ENCODE data around the gene CERKL.

Gene CERKL

DNA sequence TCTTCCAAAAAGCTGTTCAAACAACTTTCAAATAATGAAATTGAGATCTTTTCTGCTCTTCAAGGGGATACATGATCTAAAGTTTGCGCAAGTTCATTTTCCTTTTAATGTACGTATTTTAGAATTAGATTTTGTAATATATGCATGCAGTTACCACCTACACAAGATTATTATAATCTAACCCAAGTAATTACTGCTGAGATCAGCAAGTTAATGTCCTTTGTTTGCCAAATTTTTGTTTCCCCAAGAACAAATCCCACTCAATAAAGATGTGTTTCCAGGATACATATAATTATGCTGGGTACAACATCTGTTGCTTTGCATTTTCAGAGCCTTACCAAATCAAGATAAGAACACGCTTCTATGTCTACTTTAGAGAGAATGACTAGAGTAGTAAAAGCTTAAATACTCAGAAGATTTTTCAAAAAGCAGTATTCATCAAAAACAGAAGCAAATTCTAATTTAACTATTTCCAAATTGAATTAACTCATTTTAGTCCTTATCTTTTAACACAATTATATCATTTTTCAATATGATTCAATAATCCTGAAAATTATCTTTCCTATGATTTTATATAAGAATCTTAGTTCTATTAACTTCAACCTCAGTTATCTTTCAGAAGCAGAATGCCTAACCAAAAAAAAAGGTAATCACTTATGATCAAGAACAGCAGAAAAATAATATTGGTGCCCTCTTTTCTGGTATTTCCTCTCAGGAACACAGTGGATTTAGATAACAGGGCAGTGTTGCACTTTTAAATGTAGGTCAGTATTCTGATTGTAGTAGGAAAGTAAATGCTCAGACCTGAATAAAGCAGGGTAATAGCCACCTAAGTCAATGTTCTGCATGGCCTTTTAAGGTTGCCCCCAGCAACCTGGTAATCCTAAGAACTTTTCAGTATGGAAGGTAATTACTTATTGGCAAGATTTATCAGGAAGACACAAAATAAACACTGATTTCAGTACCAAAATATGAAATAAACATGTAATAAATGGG is 28.0 kb downstream of the CERKL start:
- no peak for DNase-seq (ENCODE audit: low read depth in 2 of 2)

DNA sequence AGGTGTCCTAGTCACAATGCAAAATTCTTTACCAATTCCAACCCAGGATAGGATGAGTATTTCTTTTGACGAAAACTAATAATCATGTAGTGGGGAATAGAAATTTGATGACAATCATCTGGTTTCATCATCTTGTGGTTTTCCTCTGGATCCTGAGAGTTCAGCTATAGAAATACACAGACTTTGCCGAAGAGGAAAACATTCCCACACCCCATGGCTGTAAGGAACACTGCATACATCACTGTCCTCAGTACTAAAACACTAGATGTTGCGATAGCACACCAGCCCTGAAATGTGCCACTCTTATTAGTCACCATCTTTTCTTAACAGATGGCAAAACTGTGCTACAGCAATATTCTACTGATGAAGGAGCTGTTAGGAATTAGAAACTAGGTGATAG is 29.4 kb downstream of the CERKL start:
- no peak for DNase-seq (ENCODE audit: low read depth in 2 of 2)

DNA sequence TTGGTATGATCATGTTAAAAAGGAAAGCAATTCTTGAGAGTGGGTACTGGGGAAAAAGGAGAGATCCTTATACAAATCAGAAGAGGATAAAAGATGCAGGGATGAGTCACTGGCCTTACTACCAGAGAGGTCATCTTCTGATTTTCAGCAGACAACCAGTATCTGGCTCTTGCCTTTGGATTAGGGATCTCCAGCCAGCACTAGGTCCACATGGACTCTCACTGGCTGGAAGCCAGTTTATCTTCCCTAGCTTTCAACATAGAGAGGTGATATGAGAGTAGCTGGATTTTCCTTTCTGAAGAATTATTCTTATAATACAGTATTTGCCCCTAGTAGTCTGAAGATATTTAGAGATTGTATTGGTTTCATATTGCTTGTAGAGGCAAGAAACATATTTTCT is 30.2 kb downstream of the CERKL start:
- DNase-seq (ENCODE audit: low read depth in 2 of 2) = no peak

DNA sequence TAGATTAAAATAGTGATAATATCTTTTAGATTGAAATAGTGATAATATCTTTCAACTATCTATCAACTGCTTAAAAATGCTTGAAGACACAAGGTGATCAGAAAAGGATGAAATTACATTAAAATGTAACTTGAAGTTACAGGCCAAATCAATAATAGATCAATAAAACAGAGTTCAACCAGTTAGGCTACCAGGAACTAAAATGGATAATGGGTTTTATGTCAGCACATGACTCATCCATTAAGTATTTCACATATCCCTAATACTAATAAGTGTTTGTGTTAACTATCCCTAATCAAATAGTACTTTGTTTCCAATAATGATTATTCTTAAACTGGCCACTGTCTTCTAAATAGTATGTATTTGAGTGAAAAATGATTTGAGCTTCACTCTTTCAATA is 33.7 kb downstream of the CERKL start:
- DNase-seq (ENCODE audit: low read depth in 2 of 2) = no peak

DNA sequence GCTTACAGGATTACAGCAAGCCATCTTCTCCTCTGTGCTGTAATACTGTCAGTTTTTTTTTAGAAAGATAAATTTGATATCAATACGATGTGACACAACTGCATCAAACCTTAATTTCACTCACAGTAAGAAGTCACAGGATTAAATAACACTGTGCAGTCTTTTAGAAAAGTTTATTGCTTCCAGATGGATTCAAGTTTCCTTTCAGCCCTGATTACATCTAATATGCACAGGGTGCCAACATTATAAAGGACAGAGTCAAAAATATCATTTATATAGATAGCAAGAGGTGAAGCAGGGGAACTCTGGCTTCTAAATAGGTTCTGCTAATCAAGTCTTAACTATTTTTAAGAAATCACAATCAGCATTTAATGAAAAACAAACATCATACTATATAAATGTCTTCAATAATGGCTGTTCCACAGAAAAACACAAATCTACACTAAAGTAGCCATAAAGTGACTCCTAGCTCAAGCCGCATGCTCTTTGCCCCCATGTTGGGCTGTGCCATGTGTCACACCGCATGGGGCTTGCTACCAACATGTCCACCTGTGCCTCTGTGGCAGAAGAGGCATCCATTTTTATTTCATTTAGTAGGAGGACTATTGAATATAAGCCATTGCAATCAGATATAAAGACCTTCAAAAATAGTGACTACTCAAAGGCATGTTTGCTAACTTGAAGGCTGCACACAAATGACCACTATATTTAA is 35.0 kb downstream of the CERKL start:
- no peak for DNase-seq (ENCODE audit: low read depth in 2 of 2)

DNA sequence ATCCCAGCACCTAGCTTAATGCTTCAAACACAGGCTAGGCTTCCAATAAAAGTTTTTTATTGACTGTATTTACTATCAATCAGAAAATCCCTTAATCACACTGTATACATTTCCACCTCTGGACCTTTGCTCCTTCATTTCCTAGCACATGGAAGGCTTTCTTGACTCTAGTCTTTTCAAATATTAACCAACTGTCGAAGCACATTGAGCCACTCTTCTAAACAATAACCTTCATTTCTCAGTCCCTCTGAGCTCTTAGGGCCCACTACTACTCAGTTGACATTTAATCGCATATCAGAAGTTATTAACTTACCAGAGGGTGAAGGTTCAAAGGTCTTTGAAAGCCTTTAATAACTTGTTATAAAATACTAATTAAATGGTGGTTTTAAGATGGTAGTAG is 37.4 kb downstream of the CERKL start:
- DNase-seq (ENCODE audit: low read depth in 2 of 2) = no peak

DNA sequence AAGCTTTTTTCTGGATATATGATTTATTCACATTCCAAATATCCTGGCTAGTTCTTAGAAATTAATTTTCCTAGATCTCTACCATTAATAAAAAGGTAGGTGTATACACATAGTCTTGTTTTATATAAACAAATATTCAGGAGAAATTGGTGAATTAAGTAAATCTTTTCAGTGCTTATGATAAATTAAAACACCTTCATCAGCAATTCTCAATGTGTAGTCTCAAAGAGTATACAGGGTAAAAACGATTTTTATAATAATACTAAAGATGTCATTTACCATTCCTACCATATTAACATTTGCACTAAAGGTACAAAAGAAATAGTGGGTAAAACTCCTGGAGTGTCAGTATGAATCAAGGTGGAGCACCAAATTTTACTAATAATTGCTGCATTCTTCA is 40.2 kb downstream of the CERKL start:
- DNase-seq (ENCODE audit: low read depth in 2 of 2) = no peak

DNA sequence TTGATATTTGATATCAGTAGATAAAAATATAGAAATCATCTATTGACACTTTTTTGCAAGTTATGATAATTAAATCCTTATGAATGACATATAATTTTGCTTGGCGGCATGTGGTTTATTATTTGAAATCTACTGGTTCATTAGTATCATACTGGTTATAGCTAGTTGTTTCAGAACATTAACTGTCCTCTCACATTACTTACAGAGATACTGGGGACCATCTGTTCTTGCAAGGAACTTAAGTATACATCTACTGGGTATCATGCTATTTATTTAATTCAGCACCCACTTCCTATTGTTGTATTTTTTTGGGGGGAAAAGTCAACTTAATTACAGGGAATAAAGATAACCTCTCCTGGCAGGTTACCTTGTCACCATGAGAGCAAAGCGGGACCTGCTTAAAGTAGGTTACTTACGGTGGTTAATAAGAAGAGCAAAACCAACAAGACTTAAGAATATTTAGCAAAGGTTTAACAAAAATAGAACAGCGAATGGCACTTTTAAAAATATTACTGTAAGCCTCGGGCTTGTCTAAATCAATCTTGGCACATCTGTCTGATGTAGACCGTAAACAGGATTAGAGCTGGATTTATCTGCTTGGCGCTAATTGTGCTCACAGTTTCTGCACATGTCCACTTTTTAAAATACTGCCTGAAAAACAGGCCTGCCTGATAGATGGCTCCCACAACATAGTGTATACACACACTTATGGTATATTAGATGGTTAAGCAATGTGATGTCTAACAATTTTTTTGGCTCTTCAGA is 41.8 kb downstream of the CERKL start:
- no peak for DNase-seq (ENCODE audit: low read depth in 2 of 2)

DNA sequence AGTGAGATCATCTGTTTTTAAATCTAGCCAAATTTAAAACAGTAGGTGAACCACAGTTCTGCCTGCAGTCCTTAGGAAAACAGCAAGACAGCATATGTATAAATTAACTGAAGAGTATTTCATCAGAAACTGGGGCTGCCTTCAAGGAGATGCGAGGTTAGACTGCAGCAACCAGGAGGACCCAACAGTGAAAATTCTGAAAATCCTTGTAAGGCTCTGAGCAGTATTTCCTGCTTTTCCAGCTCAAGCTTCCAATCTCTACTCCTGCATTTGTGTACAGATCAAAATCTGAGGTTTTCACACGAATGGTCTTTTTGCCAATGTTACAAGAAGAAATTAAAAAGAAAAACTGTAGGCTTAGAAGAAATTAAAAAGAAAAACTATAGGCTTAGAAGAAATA is 43.7 kb downstream of the CERKL start:
- DNase-seq (ENCODE audit: low read depth in 2 of 2) = no peak

DNA sequence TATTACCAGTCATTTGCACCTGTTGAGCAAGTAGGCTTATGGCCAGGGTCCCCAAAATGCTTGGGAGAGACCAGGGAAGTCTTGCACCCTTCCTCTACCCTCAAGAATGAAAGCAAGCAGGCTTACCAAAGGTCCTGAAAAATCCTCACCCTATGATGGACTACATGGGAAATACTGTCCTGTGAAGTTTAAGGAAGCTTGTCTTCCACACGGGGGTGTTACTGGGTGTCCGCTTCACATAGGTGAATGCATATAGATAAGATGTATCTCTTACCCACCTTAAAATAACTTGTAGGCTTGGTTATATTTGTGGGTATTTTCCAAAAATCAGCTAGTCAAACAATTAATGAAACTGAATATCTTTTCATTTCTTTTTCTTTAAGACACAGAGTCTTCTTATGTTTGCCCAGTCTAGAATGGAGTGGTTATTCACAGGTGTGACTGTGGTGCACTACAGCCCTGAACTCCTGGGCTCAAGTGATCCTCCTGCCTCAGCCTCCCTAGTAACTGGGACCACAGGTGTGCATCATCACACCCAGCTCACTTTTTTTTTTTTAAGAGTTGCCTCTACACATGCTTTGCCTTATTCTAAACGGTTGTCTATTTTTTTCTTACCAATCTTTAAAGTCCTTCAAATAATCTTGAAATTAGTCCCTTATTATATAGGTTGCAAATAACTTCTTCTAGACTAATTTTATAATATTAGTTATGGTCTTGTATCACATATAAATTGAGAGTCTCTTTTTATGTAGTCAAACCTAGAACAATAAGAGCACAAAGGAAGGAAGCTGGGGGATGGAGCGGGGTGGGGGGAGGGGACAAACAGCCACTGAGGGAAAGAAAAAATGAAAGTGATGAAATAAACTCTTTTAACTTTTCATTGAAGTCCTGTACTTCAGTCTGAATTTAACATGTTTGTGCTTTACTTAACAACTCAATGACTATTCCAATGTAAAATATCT is 49.0 kb downstream of the CERKL start:
- no peak for DNase-seq (ENCODE audit: low read depth in 2 of 2)

DNA sequence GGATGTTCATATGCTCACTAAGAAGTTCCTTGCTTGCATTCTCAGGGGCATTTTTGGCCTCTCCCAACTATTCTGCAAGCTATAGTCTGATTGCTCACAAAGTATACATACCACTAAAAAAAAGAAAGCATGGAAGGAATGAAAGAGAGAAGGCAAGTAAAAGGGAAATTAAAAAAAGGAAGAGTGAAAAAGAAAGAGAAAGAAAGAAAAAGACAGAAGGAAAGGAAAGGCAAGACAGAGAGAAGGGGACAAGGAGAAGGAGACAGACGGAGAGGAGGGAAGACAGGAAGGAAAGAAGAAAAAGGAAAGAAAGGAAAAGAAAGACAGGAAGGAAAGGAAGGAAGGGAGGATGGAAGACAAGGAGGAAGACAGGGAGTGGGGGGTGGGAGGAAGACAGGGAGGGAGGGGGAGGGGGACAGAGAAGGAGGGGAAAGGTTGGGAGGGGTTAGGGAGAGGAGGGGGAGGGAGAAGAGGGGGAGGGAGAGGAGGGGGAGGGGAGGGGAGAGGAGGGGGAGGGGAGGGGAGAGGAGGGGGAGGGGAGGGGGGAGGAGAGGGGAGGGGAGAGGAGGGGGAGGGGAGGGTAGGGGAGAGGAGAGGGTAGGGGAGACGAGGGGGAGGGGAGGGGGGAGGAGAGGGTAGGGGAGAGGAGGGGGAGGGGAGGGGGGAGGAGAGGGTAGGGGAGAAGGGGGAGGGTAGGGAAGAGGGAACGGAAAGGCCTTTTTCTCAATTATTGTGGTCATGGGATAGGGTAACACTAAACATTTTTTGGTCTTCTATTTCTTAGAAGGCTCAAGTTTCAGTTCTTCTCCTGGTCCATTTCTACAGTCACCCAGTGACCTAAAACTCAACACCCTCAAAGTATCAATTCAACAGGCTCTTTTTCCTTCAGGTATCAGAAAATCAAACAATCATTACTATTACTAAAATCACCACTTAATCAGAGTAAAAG is 50.7 kb downstream of the CERKL start:
- DNase-seq (ENCODE audit: low read depth in 2 of 2) = no peak

DNA sequence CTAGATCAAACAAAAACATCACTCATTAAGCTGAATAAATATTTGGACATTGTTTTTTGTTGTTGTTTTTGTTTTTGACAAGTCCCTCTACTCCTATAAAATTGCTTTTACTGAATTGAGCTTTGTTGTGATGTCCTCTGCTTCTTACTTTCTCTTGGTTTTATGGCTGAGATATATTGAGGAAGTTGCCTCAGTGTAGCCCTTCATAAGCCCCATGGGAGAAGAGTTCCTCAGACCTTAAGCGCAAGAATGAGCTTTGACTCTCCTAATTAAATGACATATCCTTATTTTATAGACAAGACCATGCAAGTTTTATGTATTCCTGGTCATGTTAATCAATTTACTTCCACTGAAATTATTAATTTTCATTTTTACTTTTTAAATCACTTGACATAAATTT is 54.9 kb downstream of the CERKL start:
- DNase-seq (ENCODE audit: low read depth in 2 of 2) = no peak

DNA sequence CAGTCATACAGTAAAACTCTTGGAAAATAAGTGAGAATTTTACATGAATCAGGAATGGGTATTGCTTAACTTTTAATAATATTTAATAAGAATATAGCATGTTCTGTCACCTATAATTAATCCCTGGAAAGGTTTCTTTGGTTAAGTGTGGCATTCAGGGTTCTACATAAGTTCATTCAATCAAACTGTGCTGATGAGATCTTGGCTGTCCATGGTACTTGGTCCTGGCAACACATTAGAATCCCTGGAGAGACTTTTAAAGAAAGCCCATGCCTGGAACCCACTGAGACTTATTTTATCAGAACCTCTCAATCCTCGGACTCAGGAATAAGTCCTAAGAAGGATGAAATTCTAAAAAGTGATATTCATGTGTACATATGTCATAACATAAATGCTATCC is 60.3 kb downstream of the CERKL start:
- no peak for DNase-seq (ENCODE audit: low read depth in 2 of 2)

DNA sequence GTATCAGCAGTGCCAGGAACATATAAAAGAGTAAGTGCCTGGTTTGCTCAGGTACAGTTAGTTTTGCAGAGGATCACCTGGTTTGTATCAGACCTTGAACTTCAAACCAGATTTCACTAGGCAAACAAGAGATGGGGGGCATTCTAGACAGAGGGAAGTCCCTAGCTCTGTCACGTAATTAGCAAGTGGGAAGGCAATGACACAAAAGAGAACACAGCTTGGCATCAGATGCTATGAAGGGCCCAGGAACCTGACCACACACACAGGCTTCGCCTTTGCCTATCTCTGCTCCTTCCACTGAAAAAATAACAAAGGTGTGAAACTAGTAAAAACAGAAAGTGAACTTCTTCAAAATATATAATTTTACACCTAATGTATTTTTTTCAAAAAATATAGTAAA is 62.6 kb downstream of the CERKL start:
- DNase-seq (ENCODE audit: low read depth in 2 of 2) = no peak

DNA sequence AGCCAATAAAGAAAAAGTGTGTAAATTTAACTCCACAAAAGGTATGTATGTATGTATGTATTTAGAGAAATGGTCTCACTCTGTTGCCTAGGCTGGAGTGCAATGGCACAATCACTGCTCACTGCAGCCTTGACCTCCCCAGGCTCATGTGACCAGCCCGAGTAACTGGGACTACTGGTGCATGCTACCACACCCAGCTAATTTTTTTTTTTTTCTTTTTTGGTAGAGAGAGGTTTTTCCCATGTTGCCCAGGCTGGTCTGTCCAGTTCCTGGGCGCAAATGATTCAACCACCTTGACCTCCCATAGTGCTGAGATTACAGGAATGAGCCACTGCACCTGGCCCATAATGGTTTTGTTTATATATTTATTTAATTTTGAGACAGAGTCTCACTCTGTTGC is 67.1 kb downstream of the CERKL start:
- no peak for DNase-seq (ENCODE audit: low read depth in 2 of 2)

DNA sequence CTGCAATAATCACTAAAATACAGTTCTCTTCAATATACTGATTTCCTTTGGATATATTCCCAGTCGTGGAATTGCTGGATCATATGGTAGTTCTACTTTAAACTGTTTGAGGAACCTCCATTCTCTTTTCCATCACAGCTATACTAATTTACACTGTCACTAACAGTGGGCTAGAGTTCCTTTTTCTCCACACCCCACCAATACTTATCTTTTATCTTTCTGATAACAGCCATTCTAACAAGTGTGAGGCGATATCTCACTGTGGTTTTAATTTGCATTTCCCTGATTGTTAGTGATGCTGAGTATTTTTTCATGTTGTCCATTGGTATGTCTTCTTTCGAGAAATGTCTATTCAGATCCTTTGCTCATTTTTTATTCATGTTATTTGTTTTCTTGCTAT is 68.4 kb downstream of the CERKL start:
- DNase-seq (ENCODE audit: low read depth in 2 of 2) = no peak

DNA sequence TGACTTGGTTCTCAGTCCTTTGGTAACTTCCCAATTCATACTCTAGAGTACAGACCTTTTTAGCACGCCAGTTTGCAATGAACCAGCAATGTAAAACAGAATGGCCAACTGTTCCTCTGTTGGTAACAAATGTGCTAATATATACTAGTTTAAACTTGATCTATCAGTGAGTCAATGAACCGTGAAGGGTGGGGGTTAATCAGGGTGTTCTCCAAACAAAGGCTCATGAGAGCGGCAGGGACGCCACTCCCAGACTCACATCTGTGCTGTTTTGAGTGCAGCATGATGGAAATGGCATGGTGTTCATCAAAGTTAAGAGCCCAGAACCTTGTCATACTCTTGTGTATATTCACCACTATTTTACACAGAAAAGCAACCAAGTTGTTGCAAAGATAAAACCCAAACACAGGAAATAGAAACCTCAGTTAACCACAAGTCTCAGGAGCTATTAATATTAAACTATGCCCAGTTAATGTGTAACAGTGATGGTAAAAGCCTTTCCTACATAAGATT is 70.3 kb downstream of the CERKL start:
- no peak for DNase-seq (ENCODE audit: low read depth in 2 of 2)

DNA sequence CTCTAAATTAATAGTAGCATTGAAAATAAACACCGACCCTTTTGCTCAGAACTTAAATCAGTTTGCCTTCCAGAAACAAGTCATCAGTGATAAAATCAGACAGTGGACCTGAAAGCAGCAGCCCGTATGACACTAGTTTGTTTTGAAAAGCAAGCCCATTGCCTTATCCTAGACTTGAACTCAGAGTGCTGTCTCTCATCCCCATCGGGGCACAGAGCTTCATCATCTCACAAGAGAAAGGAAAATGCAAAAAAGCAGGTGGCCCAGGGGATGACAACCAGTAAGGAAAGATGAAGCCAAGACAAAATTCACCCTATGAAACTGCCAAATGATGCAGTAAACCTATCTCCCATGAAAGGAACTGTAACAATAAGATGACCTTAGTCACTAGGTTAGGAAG is 71.2 kb downstream of the CERKL start:
- DNase-seq (ENCODE audit: low read depth in 2 of 2) = no peak

DNA sequence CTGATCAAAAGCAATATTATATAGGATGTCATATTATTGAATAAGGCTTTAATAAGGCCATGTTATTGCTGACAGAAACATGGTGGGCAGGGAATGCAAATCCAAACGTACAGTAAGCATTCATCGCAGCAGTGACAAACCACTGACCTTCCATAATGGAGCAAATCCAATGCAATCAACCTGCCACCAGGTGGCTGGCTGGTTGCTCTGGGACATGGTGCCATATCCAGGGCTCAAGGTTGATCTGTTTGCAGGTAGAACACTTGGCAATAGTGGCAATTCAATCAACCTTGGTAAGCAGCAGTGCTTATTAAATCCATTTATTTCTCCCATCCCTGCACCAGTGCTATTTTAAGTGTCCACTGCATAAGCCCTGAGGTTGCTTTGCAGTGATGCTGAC is 75.4 kb downstream of the CERKL start:
- DNase-seq (ENCODE audit: low read depth in 2 of 2) = no peak

DNA sequence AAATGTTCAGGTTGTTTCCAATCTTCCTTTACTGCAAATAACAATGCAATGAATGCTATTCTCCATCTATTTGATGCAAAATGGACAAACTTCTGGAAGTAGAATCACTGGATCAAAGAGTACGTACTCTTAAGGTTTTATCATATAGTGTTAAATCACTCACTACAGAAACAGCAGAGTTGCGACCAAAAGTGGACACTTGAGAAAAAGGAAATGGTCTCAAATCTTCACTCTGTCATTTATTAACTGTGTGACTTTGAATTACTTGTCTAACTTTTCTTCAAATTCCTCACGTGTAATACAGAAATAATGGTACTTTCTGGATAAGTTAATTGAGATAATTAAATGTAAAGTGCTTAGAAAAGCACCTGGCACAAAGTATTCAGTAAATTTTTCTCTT is 78.1 kb downstream of the CERKL start:
- DNase-seq (ENCODE audit: low read depth in 2 of 2) = no peak
